ENCODE measurements around the gene ARHGAP45.

- TF ChIP-seq CTCF (IDR thresholded peaks at IDR 0.05) (no peak), POLR2A (IDR thresholded peaks at IDR 0.05) (no peak)
These were observed 10.0 kb downstream of the ARHGAP45 start for GRCh38 chr19:1076951-1077350.

Measured in right lobe of liver (tissue), 4 donors.